H9 (cell line): Measurements from ENCODE around the gene GCSH. TPM values are rescaled to one million over a fixed set of nuclear protein-coding genes. Genes with fewer than 3 reads are reported as not detected.

ENCODE experiments used
- DNase-seq: peaks from one replicate; pipeline ENCODE4 v3.0.0-alpha.2; 2017
- H2AFZ ChIP-seq: one replicate; pipeline ENCODE4 v1.6.1; 2013; ENCODE audit warnings: mild to moderate bottlenecking, low read length, control low read depth, moderate library complexity
- H2AK5ac ChIP-seq: 2 replicates; pipeline ENCODE4 v1.6.1; 2013; ENCODE audit warnings: low read length, control low read depth, mixed read lengths; ENCODE audit not compliant: insufficient read length
- H2BK120ac ChIP-seq: one replicate; pipeline ENCODE4 v1.6.1; 2013; ENCODE audit warnings: low read depth, mild to moderate bottlenecking, low read length, control low read depth, inconsistent platforms; ENCODE audit not compliant: poor library complexity, severe bottlenecking
- H2BK12ac ChIP-seq: 2 replicates; pipeline ENCODE4 v1.6.1; 2013; ENCODE audit warnings: low read length, control low read depth, mixed read lengths, low read depth; ENCODE audit not compliant: insufficient read length
- H2BK15ac ChIP-seq: 2 replicates; pipeline ENCODE4 v1.6.1; 2013; ENCODE audit warnings: low read depth, low read length, control low read depth
- H2BK20ac ChIP-seq: one replicate; pipeline ENCODE4 v1.6.1; 2013; ENCODE audit warnings: low read depth, mild to moderate bottlenecking, low read length, control low read depth, inconsistent platforms; ENCODE audit not compliant: poor library complexity, severe bottlenecking
- H2BK5ac ChIP-seq: 2 replicates; pipeline ENCODE4 v1.6.1; 2013; ENCODE audit warnings: low read length, control low read depth, mixed read lengths; ENCODE audit not compliant: insufficient read length
- H3K14ac ChIP-seq: 2 replicates; pipeline ENCODE4 v1.6.1; 2013; ENCODE audit warnings: low read length, control low read depth; ENCODE audit not compliant: insufficient read depth
- H3K18ac ChIP-seq: 2 replicates; pipeline ENCODE4 v1.6.1; 2013; ENCODE audit warnings: low read depth, mild to moderate bottlenecking, mixed read lengths, low read length, control low read depth; ENCODE audit not compliant: insufficient read length
- H3K23ac ChIP-seq: 2 replicates; pipeline ENCODE4 v1.6.1; 2013; ENCODE audit warnings: low read length, control low read depth, mixed read lengths, low read depth; ENCODE audit not compliant: insufficient read length
- H3K23me2 ChIP-seq: 2 replicates; pipeline ENCODE4 v1.6.1; 2013; ENCODE audit warnings: low read depth, mild to moderate bottlenecking, mixed read lengths, low read length, control low read depth; ENCODE audit not compliant: insufficient read length, poor library complexity, severe bottlenecking
- H3K27ac ChIP-seq: 2 replicates; pipeline ENCODE4 v1.5.1; 2013; ENCODE audit warnings: low read length, control low read depth, mixed read lengths, low read depth; ENCODE audit not compliant: insufficient read length
- H3K27me3 ChIP-seq: 2 replicates; pipeline ENCODE4 v1.6.1; 2013; ENCODE audit warnings: low read length, control low read depth, inconsistent platforms; ENCODE audit not compliant: insufficient read depth
- H3K4ac ChIP-seq: 2 replicates; pipeline ENCODE4 v1.6.1; 2013; ENCODE audit warnings: low read depth, mild to moderate bottlenecking, control low read depth, inconsistent platforms, low read length, moderate library complexity
- H3K4me1 ChIP-seq: 2 replicates; pipeline ENCODE4 v1.6.1; 2013; ENCODE audit warnings: low read length, control low read depth, inconsistent platforms; ENCODE audit not compliant: insufficient read depth
- H3K4me2 ChIP-seq: 2 replicates; pipeline ENCODE4 v1.6.1; 2013; ENCODE audit warnings: low read length, control low read depth, mixed read lengths; ENCODE audit not compliant: insufficient read length, insufficient read depth
- H3K56ac ChIP-seq: 2 replicates; pipeline ENCODE4 v1.6.1; 2013; ENCODE audit warnings: low read depth, mild to moderate bottlenecking, mixed read lengths, low read length, control low read depth; ENCODE audit not compliant: insufficient read length
- H3K79me1 ChIP-seq: 2 replicates; pipeline ENCODE4 v1.6.1; 2013; ENCODE audit warnings: low read depth, mild to moderate bottlenecking, moderate library complexity, low read length, control low read depth, inconsistent platforms; ENCODE audit not compliant: insufficient read depth, poor library complexity, severe bottlenecking
- H3K79me2 ChIP-seq: 2 replicates; pipeline ENCODE4 v1.6.1; 2013; ENCODE audit warnings: low read length, control low read depth, inconsistent platforms; ENCODE audit not compliant: insufficient read depth
- H3K9ac ChIP-seq: 2 replicates; pipeline ENCODE4 v1.6.1; 2013; ENCODE audit warnings: low read length, control low read depth, mixed read lengths; ENCODE audit not compliant: insufficient read length; ENCODE audit errors: extremely low read depth
- H3K9me3 ChIP-seq: one replicate; pipeline ENCODE4 v1.6.1; 2013; ENCODE audit warnings: low read depth, low read length, inconsistent platforms; ENCODE audit not compliant: control insufficient read depth
- H3T11ph ChIP-seq: one replicate; pipeline ENCODE4 v1.6.1; 2013; ENCODE audit warnings: mild to moderate bottlenecking, low read length, control low read depth, inconsistent platforms
- H4K20me1 ChIP-seq: one replicate; pipeline ENCODE4 v1.6.1; 2013; ENCODE audit not compliant: control insufficient read depth, insufficient read length, insufficient read depth
- H4K5ac ChIP-seq: 2 replicates; pipeline ENCODE4 v1.6.1; 2013; ENCODE audit warnings: low read depth, mild to moderate bottlenecking, mixed read lengths, low read length, control low read depth; ENCODE audit not compliant: insufficient read length
- H4K8ac ChIP-seq: replicated peaks from 2 replicates; pipeline ENCODE4 v1.6.1; 2013; ENCODE audit warnings: low read length, control low read depth, mixed read lengths, low read depth; ENCODE audit not compliant: insufficient read length
- H4K91ac ChIP-seq: 2 replicates; pipeline ENCODE4 v1.6.1; 2013; ENCODE audit warnings: low read depth, mild to moderate bottlenecking, moderate library complexity, mixed read lengths, low read length, control low read depth; ENCODE audit not compliant: insufficient read length
- H3K27ac Mint-ChIP-seq, 3 experiments: 2 replicates in 2 of 3; 3 replicates in 1 of 3; pipeline ENCODE4 v1.8.0; 2020 to 2021; ENCODE audit warnings: mixed read lengths in 3 of 3, mild to moderate bottlenecking in 1 of 3, moderate library complexity in 1 of 3
- H3K27me3 Mint-ChIP-seq: 2 replicates; pipeline ENCODE4 v1.8.0; 2021; ENCODE audit warnings: low read depth, mild to moderate bottlenecking, moderate library complexity, mixed read lengths
- H3K36me3 Mint-ChIP-seq, 3 experiments: 2 replicates in 2 of 3; 3 replicates in 1 of 3; pipeline ENCODE4 v1.8.0; 2020 to 2021; ENCODE audit warnings: low read depth in 3 of 3, mixed read lengths in 3 of 3; ENCODE audit not compliant: insufficient read depth in 1 of 3
- H3K4me1 Mint-ChIP-seq, 2 experiments: 2 replicates each; pipeline ENCODE4 v1.8.0; 2020; ENCODE audit warnings: mixed read lengths in 2 of 2
- H3K4me3 Mint-ChIP-seq, 2 experiments: 2 replicates in 1 of 2; 3 replicates in 1 of 2; pipeline ENCODE4 v1.8.0; 2020 to 2021; ENCODE audit warnings: mild to moderate bottlenecking in 2 of 2, mixed read lengths in 2 of 2, moderate library complexity in 1 of 2
- H3K9me3 Mint-ChIP-seq, 2 experiments: 2 replicates in 1 of 2; 3 replicates in 1 of 2; pipeline ENCODE4 v1.8.0; 2020; ENCODE audit warnings: mild to moderate bottlenecking in 2 of 2, mixed read lengths in 2 of 2, moderate library complexity in 1 of 2
- CTCF ChIP-seq: fragments of 200-600 bp; sonication (generic); conservative IDR thresholded peaks from 3 replicates; pipeline ENCODE4 v1.8.0; 2021; ENCODE audit warnings: antibody characterized with exemption, mild to moderate bottlenecking
- WGBS: extraction: QIAGEN DNeasy Blood & Tissue Kit; methylation state at CpG from one replicate; pipeline ENCODE4 v1.1.7; 2013; ENCODE audit warnings: missing lambda C conversion rate, low lambda C conversion rate, mixed read lengths; ENCODE audit not compliant: insufficient read length; ENCODE audit errors: extremely low coverage; 5-methylcytosine and 5-hydroxymethylcytosine counted together
- total RNA-seq: library from RNA; stranded (reverse); gene quantifications from 2 replicates; pipeline ENCODE4 v1.2.1, GENCODE V29; 2021

GCSH gene
- total RNA-seq, 1 experiment from 2014 or later, result 87.4 TPM

GRCh38 chr16:81121474-81121990 lies 25.3 kb upstream of the GCSH start:
- Histone ChIP-seq H4K8ac (no peak overlapping the region), H2BK12ac (no peak overlapping the region), H3K4ac (no peak overlapping the region), H2BK120ac (no peak overlapping the region), H2BK15ac (no peak overlapping the region), H3K27me3 (no peaks in the 10 kb centered on the region), H2BK20ac (no peak overlapping the region), H3K4me1 (no peaks in the 10 kb centered on the region), H3T11ph (no peak overlapping the region), H3K14ac (no peak overlapping the region; the same call in 1 of the 2 replicates), H3K18ac (no peak overlapping the region), H2BK5ac (no peak overlapping the region), H3K9ac (no peak overlapping the region), H4K20me1 (no peaks in the 10 kb centered on the region), H3K9me3 (no peaks in the 10 kb centered on the region), H4K5ac (no peak overlapping the region), H3K23me2 (no peaks in the 10 kb centered on the region), H3K56ac (no peak overlapping the region), H2AK5ac (no peak overlapping the region), H3K79me1 (no peaks in the 10 kb centered on the region), H3K79me2 (no peaks in the 10 kb centered on the region), H4K91ac (no peak overlapping the region), H3K27ac (no peak overlapping the region), H2AFZ (no peak overlapping the region), H3K4me2 (no peak overlapping the region), H3K23ac (no peak overlapping the region)
- Mint-ChIP-seq H3K4me1 (no peaks in the 10 kb centered on the region), H3K27me3 (peaks cover 4% of the 10 kb centered on the region), H3K27ac (no peak overlapping the region), H3K9me3 (no peaks in the 10 kb centered on the region), H3K36me3 (no peaks in the 10 kb centered on the region), H3K4me3 (no peak overlapping the region)
- WGBS, result no CpG with 5 or more reads among the region's 16 CpGs
- no peak for DNase-seq
- no peak for TF ChIP-seq CTCF
